Posterior vena cava (tissue), 2 donors: ENCODE measurements around the gene SLC35G6. TPM values are rescaled to one million over a fixed set of nuclear protein-coding genes. Genes with fewer than 3 reads are reported as not detected.
"Not testable (repeated sequence)": the region's sequence is repeated elsewhere in the genome, so short reads cannot be mapped to it uniquely, and the experiment has no call there.

ENCODE experiments used
- DNase-seq: peaks from one replicate; pipeline ENCODE4 v3.0.0-alpha.2; 2020; ENCODE audit warnings: low spot score
- intact Hi-C, 2 donors: fragments of 100-400 bp; cut with DNase I; formaldehyde crosslinking; loops; one replicate each; pipeline versions ENCODE4 v1.14.1 to v1.14.2; 2022 to 2023
- long read RNA-seq, 2 donors: library from polyadenylated mRNA; unstranded; transcript quantifications; one replicate each; pipeline ENCODE4 v2.0.0, GENCODE V29; 2020 to 2021
- total RNA-seq, 2 donors: library from RNA; stranded (reverse); fragmentation: NEBNext Ultra II Directional; extraction: Animal tissue kit (Norgen Biotek cat#: 25700); gene quantifications; one replicate each; pipeline ENCODE4 v1.2.1, GENCODE V29; 2021
- donor health status: DM: yes; HTN: yes; CAD: no.
- donor health status: DM: yes; HTN: yes; CAD: no.

SLC35G6 gene
- not detected for total RNA-seq
- long read RNA-seq, donor 1 = 0 reads
- long read RNA-seq, donor 2 = 0 reads

DNA sequence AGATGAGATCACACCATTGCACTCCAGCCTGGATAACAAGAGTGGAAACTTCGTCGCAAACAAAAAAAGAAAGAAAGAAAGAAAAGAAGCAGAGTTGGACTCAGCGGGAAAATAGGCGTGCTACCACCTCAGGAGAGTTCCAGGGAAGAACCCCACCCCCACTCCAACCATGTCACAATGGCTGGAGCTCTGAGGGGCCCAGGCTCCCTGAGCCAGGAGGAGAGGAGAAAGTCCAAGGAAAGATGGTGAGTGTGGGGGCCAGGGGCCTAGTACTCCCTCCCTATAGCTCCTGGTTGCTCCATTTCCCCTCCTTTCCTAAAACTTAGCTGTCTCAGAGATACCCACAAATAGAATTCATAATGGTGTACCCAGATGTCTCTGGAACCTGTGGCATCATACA, at the start of gene SLC35G6:
TSS of gene SLC35G6 (plus strand) at position 172 of the 400 bp plus-strand sequence. CDS start at position 243, 71 bp downstream.
- intact Hi-C loops, DNase-seq: not testable (repeated sequence)

DNA sequence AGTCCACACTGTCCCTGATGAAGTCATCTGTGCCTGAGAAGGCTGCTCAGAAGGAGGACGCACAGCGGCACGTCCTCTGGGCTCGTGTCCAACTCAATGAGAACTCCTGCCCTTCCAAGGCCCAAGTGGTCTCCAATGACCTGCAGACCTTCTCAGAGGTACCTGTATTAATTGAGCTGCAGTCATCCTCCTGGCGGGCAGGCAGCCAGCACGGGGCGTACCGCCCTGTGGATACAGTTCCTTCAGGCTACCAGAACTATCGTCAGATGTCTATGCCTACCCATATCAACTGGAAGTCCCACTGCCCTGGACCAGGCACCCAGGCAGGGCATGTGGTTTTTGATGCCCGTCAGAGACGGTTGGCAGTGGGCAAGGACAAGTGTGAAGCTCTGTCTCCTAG, 49.0 kb upstream of the SLC35G6 start:
- intact Hi-C loops = loop anchor here in 1 of 2 donors (10.0 kb wide), 2 partner anchors 77 to 133 kb away; partner anchors contain the start of genes KCTD11, SENP3 and TMEM95
- DNase-seq = no peak

DNA sequence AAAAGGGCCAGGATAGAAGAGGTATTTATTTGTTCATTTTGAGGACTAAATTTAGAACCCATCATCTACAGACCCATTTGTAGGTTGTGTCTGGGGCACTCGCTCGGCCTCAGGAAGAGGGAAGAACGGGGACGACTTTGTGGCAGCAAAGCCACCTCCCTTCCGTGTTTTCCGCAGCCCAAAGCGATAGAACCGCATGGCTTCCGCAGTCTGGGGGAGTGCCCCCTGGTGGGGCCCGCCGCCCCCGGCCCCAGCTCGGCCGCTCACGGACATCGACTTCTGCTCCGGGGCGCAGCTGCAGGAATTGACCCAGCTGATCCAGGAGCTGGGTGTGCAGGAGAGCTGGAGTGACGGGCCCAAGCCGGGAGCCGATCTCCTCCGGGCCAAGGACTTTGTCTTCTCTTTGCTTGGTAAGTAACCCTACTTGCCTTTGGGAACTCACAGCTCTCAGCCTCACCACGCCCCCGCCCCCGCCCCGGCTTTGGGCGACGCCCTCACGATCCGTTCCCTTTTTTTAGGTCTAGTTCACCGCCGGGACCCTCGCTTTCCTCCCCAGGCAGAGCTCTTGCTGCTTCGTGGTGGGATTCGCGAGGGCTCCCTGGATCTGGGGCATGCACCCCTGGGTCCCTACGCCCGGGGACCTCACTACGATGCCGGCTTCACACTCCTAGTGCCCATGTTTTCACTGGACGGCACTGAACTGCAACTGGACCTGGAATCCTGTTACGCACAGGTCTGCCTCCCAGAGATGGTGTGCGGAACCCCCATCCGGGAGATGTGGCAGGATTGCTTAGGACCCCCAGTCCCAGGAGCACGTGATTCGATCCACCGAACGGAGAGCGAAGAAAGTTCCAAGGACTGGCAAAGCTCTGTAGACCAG, 45.3 kb upstream of the SLC35G6 start:
- intact Hi-C loops = loop anchor here (5.0 to 10.0 kb wide), 3 partner anchors 51 to 129 kb away; partner anchors contain the start of genes KCTD11 (in 1 of the 2), SENP3 (in 1 of the 2) and TMEM95 (in 1 of the 2)
- no peak for DNase-seq

DNA sequence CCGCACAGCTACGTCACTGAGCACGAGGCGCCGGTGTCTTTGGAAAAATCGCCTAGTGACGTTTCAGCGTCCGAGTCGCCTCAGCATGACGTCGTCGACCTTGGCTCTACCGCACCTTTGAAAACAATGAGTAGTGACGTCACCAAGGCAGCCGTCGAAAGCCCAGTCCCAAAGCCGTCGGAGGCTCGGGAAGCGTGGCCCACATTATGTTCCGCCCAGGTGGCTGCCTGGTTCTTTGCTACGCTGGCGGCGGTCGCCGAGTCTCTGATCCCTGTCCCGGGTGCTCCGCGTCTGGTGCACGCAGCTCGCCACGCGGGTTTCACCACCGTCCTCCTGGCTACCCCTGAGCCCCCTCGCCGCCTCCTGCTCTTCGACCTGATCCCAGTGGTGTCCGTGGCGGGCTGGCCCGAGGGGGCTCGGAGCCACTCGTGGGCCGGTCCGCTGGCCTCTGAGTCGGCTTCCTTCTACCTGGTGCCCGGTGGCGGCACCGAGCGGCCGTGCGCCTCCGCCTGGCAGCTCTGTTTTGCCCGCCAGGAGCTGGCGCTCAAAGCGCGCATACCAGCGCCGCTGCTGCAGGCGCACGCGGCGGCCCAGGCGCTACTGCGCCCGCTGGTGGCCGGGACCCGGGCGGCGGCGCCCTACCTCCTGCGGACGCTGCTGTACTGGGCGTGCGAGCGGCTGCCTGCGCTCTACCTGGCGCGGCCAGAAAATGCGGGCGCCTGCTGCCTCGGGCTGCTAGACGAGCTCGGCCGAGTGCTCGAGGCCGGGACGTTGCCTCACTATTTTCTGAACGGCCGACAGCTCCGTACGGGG, 44.5 kb upstream of the SLC35G6 start:
- intact Hi-C loops = loop anchor here (5.0 to 10.0 kb wide), 3 partner anchors 51 to 128 kb away; partner anchors contain the start of genes KCTD11 (in 1 of the 2), SENP3 (in 1 of the 2) and TMEM95 (in 1 of the 2)

DNA sequence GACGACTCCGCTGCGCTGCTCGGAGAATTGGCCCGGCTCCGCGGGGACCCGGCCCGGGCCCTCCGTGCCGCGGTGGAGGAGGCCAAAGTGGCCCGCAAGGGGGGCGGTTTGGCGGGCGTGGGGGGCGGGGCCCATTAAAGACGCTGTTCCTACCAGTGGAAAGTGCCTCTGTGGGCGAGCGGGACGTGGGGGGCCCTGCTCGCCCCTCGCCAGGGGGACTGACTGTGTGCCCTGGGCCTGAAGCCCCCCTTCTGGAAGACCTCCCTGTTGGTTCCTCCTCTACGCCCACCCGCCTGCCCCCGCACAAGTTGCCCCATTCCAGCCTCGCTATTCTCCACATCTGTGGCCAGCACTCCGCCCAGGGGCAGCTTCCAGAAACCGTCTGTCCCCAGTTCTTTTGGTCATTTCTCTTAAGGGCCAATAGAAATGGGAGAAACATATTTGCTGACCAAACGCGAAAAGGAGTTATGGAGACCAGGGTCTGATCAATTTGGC, 43.8 kb upstream of the SLC35G6 start:
- intact Hi-C loops = loop anchor here (5.0 to 10.0 kb wide), 3 partner anchors 50 to 127 kb away; partner anchors contain the start of genes KCTD11 (in 1 of the 2), SENP3 (in 1 of the 2) and TMEM95 (in 1 of the 2)
- DNase-seq = no peak

More for the DNA sequence above, 44.5 kb upstream of the SLC35G6 start:
- DNase-seq = peak; percentile 93

DNA sequence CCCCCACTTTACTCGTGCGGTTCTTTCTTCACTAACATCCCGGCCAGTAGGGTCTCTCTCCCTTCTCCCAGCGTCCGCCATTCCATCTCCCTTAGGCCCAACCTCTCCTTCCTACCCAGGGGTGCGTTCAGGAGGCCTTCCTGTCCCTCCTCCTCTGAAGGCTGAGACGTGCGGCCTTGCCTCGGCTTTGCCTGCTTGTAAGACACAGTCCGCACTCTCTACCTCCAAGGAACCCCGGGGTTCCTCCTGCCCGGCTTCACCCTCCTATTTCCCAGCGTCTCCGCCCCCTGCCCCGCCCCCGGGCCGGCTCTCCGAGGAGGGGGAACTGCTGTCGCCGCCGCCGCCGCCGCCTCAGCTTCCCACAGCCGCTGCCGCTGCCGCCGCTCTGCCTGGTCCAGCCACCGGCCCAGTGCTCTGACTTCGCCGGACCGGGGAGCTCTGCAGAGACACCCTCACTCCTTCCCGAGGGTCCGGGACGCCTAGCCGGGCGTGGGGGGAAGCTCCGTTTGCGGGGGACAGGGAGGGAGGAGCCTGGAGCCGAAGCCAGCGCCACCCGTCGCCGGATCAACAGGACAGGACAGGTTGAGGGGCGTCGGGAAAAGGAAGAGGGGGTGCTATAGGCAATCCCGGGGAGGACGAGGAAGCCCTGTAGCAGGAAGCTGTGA, 43.2 kb upstream of the SLC35G6 start:
- intact Hi-C loops = loop anchor here (5.0 to 10.0 kb wide), 3 partner anchors 49 to 127 kb away; partner anchors contain the start of genes KCTD11 (in 1 of the 2), SENP3 (in 1 of the 2) and TMEM95 (in 1 of the 2)
- DNase-seq = peak; percentile 93

DNA sequence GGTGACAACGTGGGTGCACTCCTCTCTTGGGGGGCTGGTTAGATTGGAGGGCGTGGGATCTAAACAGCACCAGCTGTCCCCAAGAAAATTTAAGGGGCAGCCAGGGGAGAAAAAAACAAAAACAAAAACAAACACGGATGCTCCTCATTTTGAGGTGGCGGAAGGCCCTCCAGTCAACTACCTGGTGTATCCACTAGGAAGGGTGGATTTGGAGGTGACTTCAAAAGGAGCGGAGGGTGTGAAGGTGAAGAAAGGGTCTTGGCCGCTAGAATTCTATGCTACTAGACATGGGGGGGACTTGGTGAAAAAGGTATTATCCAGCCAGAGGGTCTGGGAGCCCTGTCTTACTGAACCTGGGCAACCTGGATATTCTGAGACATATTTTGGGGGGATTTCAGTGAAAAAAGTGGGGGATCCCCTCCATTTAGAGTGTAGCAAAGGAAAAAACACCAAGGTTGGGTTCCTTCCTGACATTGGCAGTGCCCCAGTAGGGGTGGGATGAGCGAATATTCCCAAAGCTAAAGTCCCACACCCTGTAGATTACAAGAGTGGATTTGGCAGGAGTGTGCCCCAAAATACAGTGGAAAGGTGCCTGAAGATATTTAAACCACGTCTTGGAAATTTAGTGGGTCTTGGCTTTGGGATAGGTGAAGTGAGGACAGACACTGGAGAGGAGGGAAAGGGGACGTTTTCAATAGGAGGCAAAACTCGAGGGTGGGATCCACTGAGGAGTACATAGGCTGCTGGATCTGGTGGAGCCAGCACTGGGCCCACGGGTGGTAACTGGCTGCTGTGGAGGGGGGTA, 42.4 kb upstream of the SLC35G6 start:
- intact Hi-C loops = loop anchor here (5.0 to 10.0 kb wide), 3 partner anchors 48 to 126 kb away; partner anchors contain the start of genes KCTD11 (in 1 of the 2), SENP3 (in 1 of the 2) and TMEM95 (in 1 of the 2)
- DNase-seq = no peak

DNA sequence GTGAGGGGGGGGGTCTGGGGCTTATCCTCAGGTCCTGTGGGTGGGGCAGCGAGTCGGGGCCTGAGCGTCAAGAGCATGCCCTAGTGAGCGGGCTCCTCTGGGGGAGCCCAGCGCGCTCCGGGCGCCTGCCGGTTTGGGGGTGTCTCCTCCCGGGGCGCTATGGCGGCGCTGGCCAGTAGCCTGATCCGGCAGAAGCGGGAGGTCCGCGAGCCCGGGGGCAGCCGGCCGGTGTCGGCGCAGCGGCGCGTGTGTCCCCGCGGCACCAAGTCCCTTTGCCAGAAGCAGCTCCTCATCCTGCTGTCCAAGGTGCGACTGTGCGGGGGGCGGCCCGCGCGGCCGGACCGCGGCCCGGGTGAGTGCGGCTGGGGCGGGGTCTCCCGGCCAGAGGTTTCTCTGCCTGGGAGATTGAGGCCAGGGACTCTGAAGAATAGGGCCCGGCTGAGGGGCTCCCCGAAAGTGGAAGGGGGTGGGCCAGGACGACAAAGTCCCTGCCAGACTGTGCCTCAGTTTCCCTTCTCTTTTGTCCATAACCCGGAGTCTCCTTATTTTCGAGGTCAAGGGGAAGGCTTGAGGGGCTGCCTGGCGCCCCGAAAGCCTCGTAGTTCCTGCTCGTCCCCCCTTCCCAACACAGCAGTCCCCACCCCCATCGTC, 41.7 kb upstream of the SLC35G6 start, which contains the start of gene FGF11:
TSS of gene FGF11 (plus strand) at position 51 of the 651 bp plus-strand sequence. CDS start at position 160, 109 bp downstream.
- no peak for DNase-seq
- intact Hi-C loops = loop anchor here (5.0 to 10.0 kb wide), 5 partner anchors 38 to 125 kb away; partner anchors contain the start of genes KCTD11 (in 1 of the 2), SENP3 (in 1 of the 2), TMEM95 (in 1 of the 2) and ZBTB4 (in 1 of the 2)

DNA sequence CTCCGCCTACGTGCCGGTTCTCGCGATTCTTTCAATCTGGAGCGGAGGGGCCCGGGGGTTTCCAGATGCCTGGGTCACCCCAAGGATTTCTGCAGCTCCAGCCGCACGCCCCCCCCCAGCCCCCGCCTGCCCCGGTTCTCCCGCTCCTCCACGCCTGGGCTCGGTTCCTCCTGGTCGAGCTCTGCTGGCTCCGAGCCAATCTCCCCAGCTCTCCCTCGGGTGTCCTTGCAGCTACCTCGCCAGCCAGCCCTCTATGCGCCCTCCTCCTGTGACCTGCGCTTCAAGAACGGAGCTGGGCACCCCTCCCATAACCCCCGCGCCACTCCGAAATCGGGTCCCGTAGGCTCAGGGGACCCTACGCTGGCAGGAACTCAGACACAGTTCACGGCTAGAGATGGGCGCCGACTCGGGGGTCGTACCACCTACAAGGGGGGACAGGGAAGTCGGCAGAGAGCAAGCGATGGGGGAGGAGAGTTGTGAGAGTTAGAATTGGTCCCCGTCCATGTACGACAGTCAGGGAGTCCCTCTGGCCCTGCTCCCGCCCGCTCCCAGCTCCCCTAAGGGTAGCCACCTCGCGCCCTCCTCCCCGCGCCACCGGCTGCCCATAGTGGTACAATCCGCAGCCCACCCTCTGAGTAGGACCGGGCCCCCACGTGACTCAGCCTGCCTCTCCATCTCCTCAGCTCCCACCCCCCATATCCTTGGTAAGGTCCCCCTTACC, 41.0 kb upstream of the SLC35G6 start:
- intact Hi-C loops = loop anchor here in 1 of 2 donors (5.0 to 10.0 kb wide), 2 partner anchors 37 to 75 kb away; partner anchors contain the start of gene ZBTB4
- no peak for DNase-seq

DNA sequence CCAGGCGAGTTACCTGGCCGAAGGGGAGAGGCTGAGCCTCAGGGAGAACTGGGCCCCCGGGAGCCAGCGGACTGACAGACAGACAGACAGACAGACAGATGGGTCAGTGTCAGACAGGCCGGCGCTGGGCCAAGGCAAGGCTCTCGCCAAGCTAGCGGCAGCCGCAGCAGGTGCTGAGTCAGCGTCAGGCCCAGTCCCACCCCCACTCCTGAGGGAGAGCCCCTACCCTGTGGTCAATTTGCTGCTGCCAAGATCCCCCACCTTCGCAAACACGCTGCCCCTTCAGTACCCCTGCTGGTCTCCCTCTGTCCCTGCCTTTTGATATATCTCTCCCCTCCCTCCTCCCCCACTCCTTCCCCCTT, 40.4 kb upstream of the SLC35G6 start:
- DNase-seq = no peak
- intact Hi-C loops = loop anchor here in 1 of 2 donors (5.0 to 10.0 kb wide), 2 partner anchors 36 to 74 kb away; partner anchors contain the start of gene ZBTB4

DNA sequence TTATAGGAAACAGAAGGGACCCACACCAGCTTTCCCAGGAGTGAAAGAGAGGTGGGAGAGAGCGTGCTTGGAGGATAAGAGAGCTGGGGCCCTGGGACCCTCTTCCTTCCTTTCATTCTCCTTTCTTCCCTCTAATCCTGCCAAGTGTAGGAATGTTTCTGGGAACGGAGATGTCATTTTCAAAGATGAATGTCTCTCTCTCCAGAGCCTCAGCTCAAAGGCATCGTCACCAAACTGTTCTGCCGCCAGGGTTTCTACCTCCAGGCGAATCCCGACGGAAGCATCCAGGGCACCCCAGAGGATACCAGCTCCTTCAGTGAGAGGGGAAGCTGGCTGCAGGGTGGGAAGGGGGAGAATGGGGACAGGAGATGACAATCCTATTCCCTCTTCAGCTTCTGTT, 40.0 kb upstream of the SLC35G6 start:
- intact Hi-C loops = loop anchor here in 1 of 2 donors (5.0 to 10.0 kb wide), 2 partner anchors 36 to 74 kb away; partner anchors contain the start of gene ZBTB4
- no peak for DNase-seq

DNA sequence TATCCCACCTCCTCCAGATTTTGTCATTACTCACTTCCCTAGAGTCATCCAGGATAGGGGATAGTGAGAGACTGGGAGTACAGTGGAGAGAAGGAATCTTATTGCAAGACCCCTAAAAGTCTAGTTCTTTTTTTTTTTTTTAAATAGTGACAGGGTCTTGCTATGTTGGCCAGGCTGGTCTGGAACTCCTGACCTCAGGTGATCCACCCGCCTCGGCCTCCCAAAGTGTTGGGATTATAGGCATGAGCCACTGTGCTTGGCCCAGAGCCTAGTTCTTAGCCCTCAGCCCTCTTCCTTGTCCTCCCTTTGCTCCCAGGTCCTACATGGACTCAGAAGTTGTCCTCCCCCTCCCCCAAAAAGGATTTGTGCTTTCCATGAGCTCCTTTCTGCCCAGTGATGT, 39.1 kb upstream of the SLC35G6 start:
- DNase-seq = no peak
- intact Hi-C loops = loop anchor here (1.0 to 10.0 kb wide), 3 partner anchors 31 to 73 kb away; partner anchors contain the start of gene ZBTB4 (in 1 of the 2)

DNA sequence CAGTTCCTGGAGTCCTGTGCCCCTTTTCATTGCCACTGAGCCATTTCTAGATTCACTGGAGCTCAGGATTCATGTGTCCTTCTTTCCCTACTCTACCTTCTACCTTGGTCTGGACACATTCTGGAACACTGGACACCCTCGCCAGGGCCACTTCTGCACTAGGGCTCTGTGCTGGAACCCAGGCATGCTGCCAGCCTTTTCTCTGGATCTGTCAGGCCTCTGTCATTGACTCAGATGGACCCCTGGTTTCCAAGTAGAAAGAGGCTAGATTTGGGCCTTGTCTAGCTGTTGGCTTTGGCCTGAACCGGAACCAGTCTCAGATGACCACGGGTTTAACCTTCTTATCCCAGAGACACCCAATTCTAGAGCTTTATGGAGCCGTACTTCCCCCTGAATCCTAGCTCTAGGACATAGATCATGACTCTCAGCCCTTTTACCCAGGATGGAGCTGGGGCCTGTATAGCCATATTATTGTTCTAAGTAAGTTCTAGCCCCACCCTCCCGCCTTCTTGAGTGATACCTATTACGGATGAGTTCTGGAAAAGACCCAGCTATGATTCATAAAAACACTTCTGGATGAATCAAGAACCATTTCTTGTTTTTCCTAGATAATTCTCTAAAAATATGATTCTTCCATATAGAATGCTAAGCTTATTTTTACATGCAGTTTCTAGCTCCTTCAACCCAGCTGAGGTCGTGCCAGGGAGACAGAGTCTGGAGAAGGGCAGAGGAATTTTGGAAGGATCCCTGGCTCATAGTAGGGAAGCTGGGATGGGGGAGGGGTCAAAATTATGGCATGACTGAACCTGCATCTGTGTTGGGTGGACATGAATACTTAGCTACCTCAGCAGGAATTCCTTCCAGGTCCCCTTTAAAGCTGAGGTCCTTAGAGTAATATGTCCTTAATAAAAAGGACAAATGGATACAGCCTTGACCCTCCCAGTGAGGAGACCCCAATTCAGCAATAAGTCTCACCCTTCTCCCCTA, 37.5 kb upstream of the SLC35G6 start:
- no peak for DNase-seq
- intact Hi-C loops = loop anchor here in 1 of 2 donors (5.0 to 10.0 kb wide), 2 partner anchors 34 to 71 kb away; partner anchors contain the start of gene ZBTB4
